H9 (cell line): ENCODE data around the gene SNX30. TPM values are rescaled to one million over a fixed set of nuclear protein-coding genes. Genes with fewer than 3 reads are reported as not detected.

Experiments
- DNase-seq: peaks from one replicate; pipeline ENCODE4 v3.0.0-alpha.2; 2017
- H2AFZ ChIP-seq: one replicate; pipeline ENCODE4 v1.6.1; 2013; ENCODE audit warnings: mild to moderate bottlenecking, low read length, control low read depth, moderate library complexity
- H2AK5ac ChIP-seq: 2 replicates; pipeline ENCODE4 v1.6.1; 2013; ENCODE audit warnings: low read length, control low read depth, mixed read lengths; ENCODE audit not compliant: insufficient read length
- H2BK120ac ChIP-seq: one replicate; pipeline ENCODE4 v1.6.1; 2013; ENCODE audit warnings: low read depth, mild to moderate bottlenecking, low read length, control low read depth, inconsistent platforms; ENCODE audit not compliant: poor library complexity, severe bottlenecking
- H2BK12ac ChIP-seq: 2 replicates; pipeline ENCODE4 v1.6.1; 2013; ENCODE audit warnings: low read length, control low read depth, mixed read lengths, low read depth; ENCODE audit not compliant: insufficient read length
- H2BK15ac ChIP-seq: 2 replicates; pipeline ENCODE4 v1.6.1; 2013; ENCODE audit warnings: low read depth, low read length, control low read depth
- H2BK20ac ChIP-seq: one replicate; pipeline ENCODE4 v1.6.1; 2013; ENCODE audit warnings: low read depth, mild to moderate bottlenecking, low read length, control low read depth, inconsistent platforms; ENCODE audit not compliant: poor library complexity, severe bottlenecking
- H2BK5ac ChIP-seq: 2 replicates; pipeline ENCODE4 v1.6.1; 2013; ENCODE audit warnings: low read length, control low read depth, mixed read lengths; ENCODE audit not compliant: insufficient read length
- H3K14ac ChIP-seq: 2 replicates; pipeline ENCODE4 v1.6.1; 2013; ENCODE audit warnings: low read length, control low read depth; ENCODE audit not compliant: insufficient read depth
- H3K18ac ChIP-seq: 2 replicates; pipeline ENCODE4 v1.6.1; 2013; ENCODE audit warnings: low read depth, mild to moderate bottlenecking, mixed read lengths, low read length, control low read depth; ENCODE audit not compliant: insufficient read length
- H3K23ac ChIP-seq: 2 replicates; pipeline ENCODE4 v1.6.1; 2013; ENCODE audit warnings: low read length, control low read depth, mixed read lengths, low read depth; ENCODE audit not compliant: insufficient read length
- H3K23me2 ChIP-seq: 2 replicates; pipeline ENCODE4 v1.6.1; 2013; ENCODE audit warnings: low read depth, mild to moderate bottlenecking, mixed read lengths, low read length, control low read depth; ENCODE audit not compliant: insufficient read length, poor library complexity, severe bottlenecking
- H3K27ac ChIP-seq: 2 replicates; pipeline ENCODE4 v1.5.1; 2013; ENCODE audit warnings: low read length, control low read depth, mixed read lengths, low read depth; ENCODE audit not compliant: insufficient read length
- H3K27me3 ChIP-seq: 2 replicates; pipeline ENCODE4 v1.6.1; 2013; ENCODE audit warnings: low read length, control low read depth, inconsistent platforms; ENCODE audit not compliant: insufficient read depth
- H3K4ac ChIP-seq: 2 replicates; pipeline ENCODE4 v1.6.1; 2013; ENCODE audit warnings: low read depth, mild to moderate bottlenecking, control low read depth, inconsistent platforms, low read length, moderate library complexity
- H3K4me1 ChIP-seq: 2 replicates; pipeline ENCODE4 v1.6.1; 2013; ENCODE audit warnings: low read length, control low read depth, inconsistent platforms; ENCODE audit not compliant: insufficient read depth
- H3K4me2 ChIP-seq: 2 replicates; pipeline ENCODE4 v1.6.1; 2013; ENCODE audit warnings: low read length, control low read depth, mixed read lengths; ENCODE audit not compliant: insufficient read length, insufficient read depth
- H3K56ac ChIP-seq: 2 replicates; pipeline ENCODE4 v1.6.1; 2013; ENCODE audit warnings: low read depth, mild to moderate bottlenecking, mixed read lengths, low read length, control low read depth; ENCODE audit not compliant: insufficient read length
- H3K79me1 ChIP-seq: 2 replicates; pipeline ENCODE4 v1.6.1; 2013; ENCODE audit warnings: low read depth, mild to moderate bottlenecking, moderate library complexity, low read length, control low read depth, inconsistent platforms; ENCODE audit not compliant: insufficient read depth, poor library complexity, severe bottlenecking
- H3K79me2 ChIP-seq: 2 replicates; pipeline ENCODE4 v1.6.1; 2013; ENCODE audit warnings: low read length, control low read depth, inconsistent platforms; ENCODE audit not compliant: insufficient read depth
- H3K9ac ChIP-seq: 2 replicates; pipeline ENCODE4 v1.6.1; 2013; ENCODE audit warnings: low read length, control low read depth, mixed read lengths; ENCODE audit not compliant: insufficient read length; ENCODE audit errors: extremely low read depth
- H3K9me3 ChIP-seq: one replicate; pipeline ENCODE4 v1.6.1; 2013; ENCODE audit warnings: low read depth, low read length, inconsistent platforms; ENCODE audit not compliant: control insufficient read depth
- H3T11ph ChIP-seq: one replicate; pipeline ENCODE4 v1.6.1; 2013; ENCODE audit warnings: mild to moderate bottlenecking, low read length, control low read depth, inconsistent platforms
- H4K20me1 ChIP-seq: one replicate; pipeline ENCODE4 v1.6.1; 2013; ENCODE audit not compliant: control insufficient read depth, insufficient read length, insufficient read depth
- H4K5ac ChIP-seq: 2 replicates; pipeline ENCODE4 v1.6.1; 2013; ENCODE audit warnings: low read depth, mild to moderate bottlenecking, mixed read lengths, low read length, control low read depth; ENCODE audit not compliant: insufficient read length
- H4K8ac ChIP-seq: replicated peaks from 2 replicates; pipeline ENCODE4 v1.6.1; 2013; ENCODE audit warnings: low read length, control low read depth, mixed read lengths, low read depth; ENCODE audit not compliant: insufficient read length
- H4K91ac ChIP-seq: 2 replicates; pipeline ENCODE4 v1.6.1; 2013; ENCODE audit warnings: low read depth, mild to moderate bottlenecking, moderate library complexity, mixed read lengths, low read length, control low read depth; ENCODE audit not compliant: insufficient read length
- H3K27ac Mint-ChIP-seq, 3 experiments: 2 replicates in 2 of 3; 3 replicates in 1 of 3; pipeline ENCODE4 v1.8.0; 2020 to 2021; ENCODE audit warnings: mixed read lengths in 3 of 3, mild to moderate bottlenecking in 1 of 3, moderate library complexity in 1 of 3
- H3K27me3 Mint-ChIP-seq: 2 replicates; pipeline ENCODE4 v1.8.0; 2021; ENCODE audit warnings: low read depth, mild to moderate bottlenecking, moderate library complexity, mixed read lengths
- H3K36me3 Mint-ChIP-seq, 3 experiments: 2 replicates in 2 of 3; 3 replicates in 1 of 3; pipeline ENCODE4 v1.8.0; 2020 to 2021; ENCODE audit warnings: low read depth in 3 of 3, mixed read lengths in 3 of 3; ENCODE audit not compliant: insufficient read depth in 1 of 3
- H3K4me1 Mint-ChIP-seq, 2 experiments: 2 replicates each; pipeline ENCODE4 v1.8.0; 2020; ENCODE audit warnings: mixed read lengths in 2 of 2
- H3K4me3 Mint-ChIP-seq, 2 experiments: 2 replicates in 1 of 2; 3 replicates in 1 of 2; pipeline ENCODE4 v1.8.0; 2020 to 2021; ENCODE audit warnings: mild to moderate bottlenecking in 2 of 2, mixed read lengths in 2 of 2, moderate library complexity in 1 of 2
- H3K9me3 Mint-ChIP-seq, 2 experiments: 2 replicates in 1 of 2; 3 replicates in 1 of 2; pipeline ENCODE4 v1.8.0; 2020; ENCODE audit warnings: mild to moderate bottlenecking in 2 of 2, mixed read lengths in 2 of 2, moderate library complexity in 1 of 2
- WGBS: extraction: QIAGEN DNeasy Blood & Tissue Kit; methylation state at CpG from one replicate; pipeline ENCODE4 v1.1.7; 2013; ENCODE audit warnings: missing lambda C conversion rate, low lambda C conversion rate, mixed read lengths; ENCODE audit not compliant: insufficient read length; ENCODE audit errors: extremely low coverage; 5-methylcytosine and 5-hydroxymethylcytosine counted together
- total RNA-seq: library from RNA; stranded (reverse); gene quantifications from 2 replicates; pipeline ENCODE4 v1.2.1, GENCODE V29; 2021
- TF ChIP-seq, protein P1 (sequence below): fragments of 200-600 bp; sonication (generic); conservative IDR thresholded peaks from 3 replicates; pipeline ENCODE4 v1.8.0; 2021; ENCODE audit warnings: antibody characterized with exemption, mild to moderate bottlenecking

Gene SNX30
- total RNA-seq, 1 experiment from 2014 or later: 10.3 TPM

- Histone ChIP-seq H2BK5ac (no peak overlapping the region), H3K79me2 (no peaks in the 10 kb centered on the region), H2BK20ac (no peak overlapping the region), H3K4me2 (no peak overlapping the region), H4K91ac (no peak overlapping the region), H2AK5ac (no peak overlapping the region), H3K23me2 (no peaks in the 10 kb centered on the region), H3K4ac (no peak overlapping the region), H3K14ac (no peak overlapping the region), H3K18ac (no peak overlapping the region), H3K56ac (no peak overlapping the region), H3K9me3 (no peaks in the 10 kb centered on the region), H2BK120ac (no peak overlapping the region), H4K8ac (no peak overlapping the region), H3K9ac (no peak overlapping the region), H3K27me3 (no peaks in the 10 kb centered on the region), H4K20me1 (no peaks in the 10 kb centered on the region), H3K23ac (no peak overlapping the region), H3K4me1 (no peaks in the 10 kb centered on the region), H2BK15ac (no peak overlapping the region), H3T11ph (no peak overlapping the region), H4K5ac (no peak overlapping the region), H2BK12ac (no peak overlapping the region), H3K27ac (no peak overlapping the region), H2AFZ (no peak overlapping the region), H3K79me1 (peaks cover 2% of the 10 kb centered on the region)
- H3K4me3 Mint-ChIP-seq: no peak overlapping the region
- H3K9me3 Mint-ChIP-seq: no peaks in the 10 kb centered on the region
- no peak overlapping the region for H3K27ac Mint-ChIP-seq
- peaks cover 0 to 15% (median 14%) of the 10 kb centered on the region in 3 experiments; a peak in 4 of 7 replicates for H3K36me3 Mint-ChIP-seq
- no peaks in the 10 kb centered on the region for H3K4me1 Mint-ChIP-seq
- TF ChIP-seq, protein P1, sequence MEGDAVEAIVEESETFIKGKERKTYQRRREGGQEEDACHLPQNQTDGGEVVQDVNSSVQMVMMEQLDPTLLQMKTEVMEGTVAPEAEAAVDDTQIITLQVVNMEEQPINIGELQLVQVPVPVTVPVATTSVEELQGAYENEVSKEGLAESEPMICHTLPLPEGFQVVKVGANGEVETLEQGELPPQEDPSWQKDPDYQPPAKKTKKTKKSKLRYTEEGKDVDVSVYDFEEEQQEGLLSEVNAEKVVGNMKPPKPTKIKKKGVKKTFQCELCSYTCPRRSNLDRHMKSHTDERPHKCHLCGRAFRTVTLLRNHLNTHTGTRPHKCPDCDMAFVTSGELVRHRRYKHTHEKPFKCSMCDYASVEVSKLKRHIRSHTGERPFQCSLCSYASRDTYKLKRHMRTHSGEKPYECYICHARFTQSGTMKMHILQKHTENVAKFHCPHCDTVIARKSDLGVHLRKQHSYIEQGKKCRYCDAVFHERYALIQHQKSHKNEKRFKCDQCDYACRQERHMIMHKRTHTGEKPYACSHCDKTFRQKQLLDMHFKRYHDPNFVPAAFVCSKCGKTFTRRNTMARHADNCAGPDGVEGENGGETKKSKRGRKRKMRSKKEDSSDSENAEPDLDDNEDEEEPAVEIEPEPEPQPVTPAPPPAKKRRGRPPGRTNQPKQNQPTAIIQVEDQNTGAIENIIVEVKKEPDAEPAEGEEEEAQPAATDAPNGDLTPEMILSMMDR: no peak
- WGBS: no CpG with 5 or more reads among the region's 3 CpGs
- DNase-seq: no peak
- H3K27me3 Mint-ChIP-seq: no peaks in the 10 kb centered on the region
Measured at GRCh38 chr9:112823257-112823656, 72.7 kb downstream of the SNX30 start.
